ENCODE data around the gene TUBB.

TUBB gene

DNA sequence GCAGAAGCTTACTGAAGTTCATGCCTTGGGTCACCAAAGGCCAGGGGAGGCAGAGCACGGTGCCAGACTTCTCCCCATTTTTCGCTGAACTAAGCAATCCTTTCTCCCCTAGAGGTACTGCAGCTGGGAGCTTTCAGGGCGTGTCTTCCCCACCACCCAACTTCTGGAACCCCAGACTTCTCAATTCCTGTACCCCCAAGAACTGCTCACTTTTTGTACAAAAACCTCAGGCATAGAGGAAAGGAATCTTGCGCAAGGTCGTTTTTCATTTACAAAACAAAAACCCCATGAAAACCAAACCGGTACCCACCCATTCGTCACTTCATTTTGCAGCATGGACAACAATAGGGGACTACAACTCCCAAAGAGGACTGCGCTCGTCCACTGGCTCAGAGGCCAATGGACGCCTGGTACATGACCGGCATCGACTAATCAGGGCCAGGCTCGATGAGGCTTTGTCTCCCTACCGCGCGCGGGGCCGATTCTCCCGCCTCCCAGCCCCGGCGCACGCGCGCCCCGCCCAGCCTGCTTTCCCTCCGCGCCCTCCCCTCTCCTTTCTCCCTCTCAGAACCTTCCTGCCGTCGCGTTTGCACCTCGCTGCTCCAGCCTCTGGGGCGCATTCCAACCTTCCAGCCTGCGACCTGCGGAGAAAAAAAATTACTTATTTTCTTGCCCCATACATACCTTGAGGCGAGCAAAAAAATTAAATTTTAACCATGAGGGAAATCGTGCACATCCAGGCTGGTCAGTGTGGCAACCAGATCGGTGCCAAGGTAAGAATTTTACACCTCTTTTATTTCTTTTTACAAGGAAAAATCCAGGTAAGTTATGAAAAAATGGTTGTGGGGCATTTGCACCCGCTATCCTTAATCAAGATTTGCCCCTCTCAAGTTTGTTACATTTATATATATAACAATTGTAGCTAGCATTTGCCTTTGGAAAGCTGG lies at the start of gene TUBB:
TUBB (plus strand) TSS at position 562 of the 947 bp plus-strand sequence; CDS start at position 717, 155 bp downstream.
- Histone ChIP-seq H3K27ac (ENCODE audit: extremely low read depth, low read depth, low read length) (peak within 1 kb of the TSS; percentile 93), H3K4me1 (ENCODE audit: control insufficient read depth, insufficient read depth, low read length) (peaks cover 6% of the 10 kb centered on the region), H3K36me3 (ENCODE audit: control insufficient read depth in 2 of 2, insufficient read depth in 1 of 2, low read length in 2 of 2) (peaks cover 19 to 45% of the 10 kb centered on the region in 2 experiments), H3K4me3 (ENCODE audit: low read depth, low read length) (peak within 1 kb of the TSS; percentile 87), H3K9me3 (ENCODE audit: control insufficient read depth, insufficient read depth, low read depth, low read length) (no peaks in the 10 kb centered on the region)
- ChIA-PET CTCF (interaction anchor here (0.6 to 18.7 kb wide), 5 partner anchors 11 to 672 kb away, joined by 3 to 692 read pairs (median 4); partner anchors contain the start of gene DHX16), POLR2A (interaction anchor here (0.6 to 10.1 kb wide), 15 partner anchors 7 to 338 kb away, joined by 3 to 235 read pairs (median 7); partner anchors contain the start of genes FLOT1, GNL1, GTF2H4 and IER3)
- TF ChIP-seq KLF10 (tag by site-specific recombination; IDR thresholded peaks at IDR 0.05) (peak; percentile 38; the same call in 1 of the 2 replicates), ZNF366 (tag by site-specific recombination; conservative IDR thresholded peaks at IDR 0.05) (peak; percentile 96), ZEB2 (tag by site-specific recombination; IDR thresholded peaks at IDR 0.05) (no peak; the same call in 1 of the 2 replicates), ZNF133 (tag by site-specific recombination; IDR thresholded peaks at IDR 0.05) (no peak), ZNF701 (tag by site-specific recombination; IDR thresholded peaks at IDR 0.05) (no peak), ZNF23 (tag by site-specific recombination; IDR thresholded peaks at IDR 0.05; ENCODE audit: borderline replicate concordance) (no peak), ZNF292 (tag by site-specific recombination; IDR thresholded peaks at IDR 0.05; ENCODE audit: borderline replicate concordance, low read depth) (no peak), ZNF768 (tag by site-specific recombination; IDR thresholded peaks at IDR 0.05) (no peak), ZNF610 (tag by site-specific recombination; IDR thresholded peaks at IDR 0.05; ENCODE audit: borderline replicate concordance) (no peak), ZNF112 (tag by site-specific recombination; IDR thresholded peaks at IDR 0.05) (no peak), KLF7 (tag by site-specific recombination; IDR thresholded peaks at IDR 0.05; ENCODE audit: borderline replicate concordance) (0 out of 2 replicates have a peak, but pooled peaks have one; percentile 32), ZNF596 (tag by site-specific recombination; IDR thresholded peaks at IDR 0.05) (no peak), ZBTB48 (tag by site-specific recombination; IDR thresholded peaks at IDR 0.05) (no peak), HOXD13 (CRISPR knock-in tag; IDR thresholded peaks at IDR 0.05; ENCODE audit: borderline replicate concordance) (no peak), SP2 (tag by site-specific recombination; IDR thresholded peaks at IDR 0.05) (peak; percentile 98), OSR2 (tag by site-specific recombination; IDR thresholded peaks at IDR 0.05) (no peak), GLIS2 (tag by site-specific recombination; IDR thresholded peaks at IDR 0.05) (0 out of 2 replicates have a peak, but pooled peaks have one; percentile 14), ZNF155 (tag by site-specific recombination; IDR thresholded peaks at IDR 0.05) (no peak), WT1 (tag by site-specific recombination; IDR thresholded peaks at IDR 0.05) (no peak; the same call in 1 of the 2 replicates), ZNF19 (tag by site-specific recombination; IDR thresholded peaks at IDR 0.05; ENCODE audit: low read depth) (no peak), ZNF211 (tag by site-specific recombination; IDR thresholded peaks at IDR 0.05; ENCODE audit: low read depth) (no peak), ZNF24 (tag by site-specific recombination; IDR thresholded peaks at IDR 0.05) (no peak), ZFHX2 (tag by site-specific recombination; conservative IDR thresholded peaks at IDR 0.05) (no peak), ZNF10 (tag by site-specific recombination; IDR thresholded peaks at IDR 0.05) (no peak), FEZF1 (tag by site-specific recombination; IDR thresholded peaks at IDR 0.05) (no peak)
- TF ChIP-seq, protein P1, sequence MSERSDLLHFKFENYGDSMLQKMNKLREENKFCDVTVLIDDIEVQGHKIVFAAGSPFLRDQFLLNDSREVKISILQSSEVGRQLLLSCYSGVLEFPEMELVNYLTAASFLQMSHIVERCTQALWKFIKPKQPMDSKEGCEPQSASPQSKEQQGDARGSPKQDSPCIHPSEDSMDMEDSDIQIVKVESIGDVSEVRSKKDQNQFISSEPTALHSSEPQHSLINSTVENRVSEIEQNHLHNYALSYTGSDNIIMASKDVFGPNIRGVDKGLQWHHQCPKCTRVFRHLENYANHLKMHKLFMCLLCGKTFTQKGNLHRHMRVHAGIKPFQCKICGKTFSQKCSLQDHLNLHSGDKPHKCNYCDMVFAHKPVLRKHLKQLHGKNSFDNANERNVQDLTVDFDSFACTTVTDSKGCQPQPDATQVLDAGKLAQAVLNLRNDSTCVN (tag by site-specific recombination; optimal IDR thresholded peaks at IDR 0.05) = peak; percentile 96
- TF ChIP-seq, protein P2, sequence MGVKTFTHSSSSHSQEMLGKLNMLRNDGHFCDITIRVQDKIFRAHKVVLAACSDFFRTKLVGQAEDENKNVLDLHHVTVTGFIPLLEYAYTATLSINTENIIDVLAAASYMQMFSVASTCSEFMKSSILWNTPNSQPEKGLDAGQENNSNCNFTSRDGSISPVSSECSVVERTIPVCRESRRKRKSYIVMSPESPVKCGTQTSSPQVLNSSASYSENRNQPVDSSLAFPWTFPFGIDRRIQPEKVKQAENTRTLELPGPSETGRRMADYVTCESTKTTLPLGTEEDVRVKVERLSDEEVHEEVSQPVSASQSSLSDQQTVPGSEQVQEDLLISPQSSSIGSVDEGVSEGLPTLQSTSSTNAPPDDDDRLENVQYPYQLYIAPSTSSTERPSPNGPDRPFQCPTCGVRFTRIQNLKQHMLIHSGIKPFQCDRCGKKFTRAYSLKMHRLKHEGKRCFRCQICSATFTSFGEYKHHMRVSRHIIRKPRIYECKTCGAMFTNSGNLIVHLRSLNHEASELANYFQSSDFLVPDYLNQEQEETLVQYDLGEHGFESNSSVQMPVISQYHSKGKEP (tag by site-specific recombination; IDR thresholded peaks at IDR 0.05) = no peak
- TF ChIP-seq, protein P3, sequence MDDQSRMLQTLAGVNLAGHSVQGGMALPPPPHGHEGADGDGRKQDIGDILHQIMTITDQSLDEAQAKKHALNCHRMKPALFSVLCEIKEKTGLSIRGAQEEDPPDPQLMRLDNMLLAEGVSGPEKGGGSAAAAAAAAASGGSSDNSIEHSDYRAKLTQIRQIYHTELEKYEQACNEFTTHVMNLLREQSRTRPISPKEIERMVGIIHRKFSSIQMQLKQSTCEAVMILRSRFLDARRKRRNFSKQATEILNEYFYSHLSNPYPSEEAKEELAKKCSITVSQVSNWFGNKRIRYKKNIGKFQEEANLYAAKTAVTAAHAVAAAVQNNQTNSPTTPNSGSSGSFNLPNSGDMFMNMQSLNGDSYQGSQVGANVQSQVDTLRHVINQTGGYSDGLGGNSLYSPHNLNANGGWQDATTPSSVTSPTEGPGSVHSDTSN (CRISPR knock-in tag; IDR thresholded peaks at IDR 0.05) = no peak
- TF ChIP-seq, protein P4, sequence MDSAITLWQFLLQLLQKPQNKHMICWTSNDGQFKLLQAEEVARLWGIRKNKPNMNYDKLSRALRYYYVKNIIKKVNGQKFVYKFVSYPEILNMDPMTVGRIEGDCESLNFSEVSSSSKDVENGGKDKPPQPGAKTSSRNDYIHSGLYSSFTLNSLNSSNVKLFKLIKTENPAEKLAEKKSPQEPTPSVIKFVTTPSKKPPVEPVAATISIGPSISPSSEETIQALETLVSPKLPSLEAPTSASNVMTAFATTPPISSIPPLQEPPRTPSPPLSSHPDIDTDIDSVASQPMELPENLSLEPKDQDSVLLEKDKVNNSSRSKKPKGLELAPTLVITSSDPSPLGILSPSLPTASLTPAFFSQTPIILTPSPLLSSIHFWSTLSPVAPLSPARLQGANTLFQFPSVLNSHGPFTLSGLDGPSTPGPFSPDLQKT (IDR thresholded peaks at IDR 0.05; ENCODE audit: borderline replicate concordance, low read depth, low read length) = no peak
- TF ChIP-seq, protein P5, sequence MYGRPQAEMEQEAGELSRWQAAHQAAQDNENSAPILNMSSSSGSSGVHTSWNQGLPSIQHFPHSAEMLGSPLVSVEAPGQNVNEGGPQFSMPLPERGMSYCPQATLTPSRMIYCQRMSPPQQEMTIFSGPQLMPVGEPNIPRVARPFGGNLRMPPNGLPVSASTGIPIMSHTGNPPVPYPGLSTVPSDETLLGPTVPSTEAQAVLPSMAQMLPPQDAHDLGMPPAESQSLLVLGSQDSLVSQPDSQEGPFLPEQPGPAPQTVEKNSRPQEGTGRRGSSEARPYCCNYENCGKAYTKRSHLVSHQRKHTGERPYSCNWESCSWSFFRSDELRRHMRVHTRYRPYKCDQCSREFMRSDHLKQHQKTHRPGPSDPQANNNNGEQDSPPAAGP (tag by site-specific recombination; IDR thresholded peaks at IDR 0.05) = peak; percentile 18; the same call in 1 of the 2 replicates
